Measurements from ENCODE around the gene HS3ST4.

The HS3ST4 gene

DNA sequence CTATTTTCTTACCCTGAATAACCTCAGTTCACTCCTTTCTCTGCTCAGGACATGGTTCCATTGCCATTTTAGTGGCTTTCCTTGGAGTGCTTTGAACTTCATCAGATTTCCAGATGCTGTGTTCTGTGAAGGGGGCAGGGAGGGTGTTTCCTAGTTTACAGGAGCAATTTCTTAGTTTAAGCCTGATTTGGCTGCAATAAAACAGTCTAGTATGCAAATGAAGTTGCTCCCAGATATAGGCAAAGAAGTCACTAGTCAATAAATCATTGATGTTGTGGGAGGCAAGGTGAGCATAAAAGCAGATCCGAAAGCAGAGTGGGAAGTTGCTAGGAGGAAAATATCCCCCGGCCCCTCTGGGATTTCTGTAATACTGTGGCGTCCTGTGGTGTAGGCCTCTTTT, 202.3 kb downstream of the HS3ST4 start:
- no peak overlapping the region for H3K4me3 ChIP-seq (ENCODE audit: control insufficient read depth, low read depth, low read length)
- no peak for DNase-seq (ENCODE audit: low read depth)
- TF ChIP-seq, protein P1, sequence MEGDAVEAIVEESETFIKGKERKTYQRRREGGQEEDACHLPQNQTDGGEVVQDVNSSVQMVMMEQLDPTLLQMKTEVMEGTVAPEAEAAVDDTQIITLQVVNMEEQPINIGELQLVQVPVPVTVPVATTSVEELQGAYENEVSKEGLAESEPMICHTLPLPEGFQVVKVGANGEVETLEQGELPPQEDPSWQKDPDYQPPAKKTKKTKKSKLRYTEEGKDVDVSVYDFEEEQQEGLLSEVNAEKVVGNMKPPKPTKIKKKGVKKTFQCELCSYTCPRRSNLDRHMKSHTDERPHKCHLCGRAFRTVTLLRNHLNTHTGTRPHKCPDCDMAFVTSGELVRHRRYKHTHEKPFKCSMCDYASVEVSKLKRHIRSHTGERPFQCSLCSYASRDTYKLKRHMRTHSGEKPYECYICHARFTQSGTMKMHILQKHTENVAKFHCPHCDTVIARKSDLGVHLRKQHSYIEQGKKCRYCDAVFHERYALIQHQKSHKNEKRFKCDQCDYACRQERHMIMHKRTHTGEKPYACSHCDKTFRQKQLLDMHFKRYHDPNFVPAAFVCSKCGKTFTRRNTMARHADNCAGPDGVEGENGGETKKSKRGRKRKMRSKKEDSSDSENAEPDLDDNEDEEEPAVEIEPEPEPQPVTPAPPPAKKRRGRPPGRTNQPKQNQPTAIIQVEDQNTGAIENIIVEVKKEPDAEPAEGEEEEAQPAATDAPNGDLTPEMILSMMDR (IDR thresholded peaks at IDR 0.05; ENCODE audit: control insufficient read depth, insufficient read depth, low read depth, low read length, missing control alignments), result no peak

DNA sequence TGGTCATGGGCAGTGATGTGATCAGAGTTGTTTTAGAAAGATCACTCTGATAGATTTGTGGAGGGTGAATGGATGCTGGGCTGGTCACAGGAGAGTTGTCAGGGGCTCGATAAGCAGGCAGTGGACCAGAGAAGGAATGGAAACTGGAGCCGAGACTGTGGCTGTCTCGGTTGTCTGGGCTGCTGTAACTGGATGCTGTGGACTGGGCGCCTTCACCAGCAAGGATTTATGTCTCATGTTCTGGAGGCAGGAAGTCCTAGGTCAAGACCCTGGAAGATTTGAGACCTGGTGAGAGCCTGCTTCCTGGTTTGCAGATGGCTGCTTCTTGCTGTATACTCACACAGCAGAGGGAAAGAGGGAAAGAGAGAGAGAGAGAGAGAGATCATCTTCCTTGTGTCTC, 203.6 kb downstream of the HS3ST4 start:
- TF ChIP-seq, protein P1 (IDR thresholded peaks at IDR 0.05; ENCODE audit: control insufficient read depth, insufficient read depth, low read depth, low read length, missing control alignments), result no peak
- DNase-seq (ENCODE audit: low read depth), result no peak
- H3K4me3 ChIP-seq (ENCODE audit: control insufficient read depth, low read depth, low read length), result no peak overlapping the region

DNA sequence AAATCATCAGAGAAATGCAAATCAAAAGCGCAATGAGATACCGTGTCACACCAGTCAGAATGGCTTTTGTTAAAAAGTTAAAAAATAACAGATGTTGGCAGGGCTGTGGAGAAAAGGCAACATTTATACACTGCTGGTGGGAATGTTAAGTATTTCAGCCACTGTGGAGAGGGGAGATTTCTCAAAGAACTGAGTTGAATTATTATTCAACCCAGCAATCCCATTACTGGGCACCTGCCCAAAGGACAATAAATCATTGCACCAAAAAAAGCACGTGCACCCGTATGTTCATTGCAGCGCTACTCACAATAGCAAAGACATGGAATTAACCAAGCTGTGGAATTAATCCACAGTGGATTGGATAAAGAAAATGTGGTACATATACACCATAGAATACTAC, 204.7 kb downstream of the HS3ST4 start:
- TF ChIP-seq, protein P1 (IDR thresholded peaks at IDR 0.05; ENCODE audit: control insufficient read depth, insufficient read depth, low read depth, low read length, missing control alignments), result no peak
- no peak for DNase-seq (ENCODE audit: low read depth)
- H3K4me3 ChIP-seq (ENCODE audit: control insufficient read depth, low read depth, low read length), result no peak overlapping the region

DNA sequence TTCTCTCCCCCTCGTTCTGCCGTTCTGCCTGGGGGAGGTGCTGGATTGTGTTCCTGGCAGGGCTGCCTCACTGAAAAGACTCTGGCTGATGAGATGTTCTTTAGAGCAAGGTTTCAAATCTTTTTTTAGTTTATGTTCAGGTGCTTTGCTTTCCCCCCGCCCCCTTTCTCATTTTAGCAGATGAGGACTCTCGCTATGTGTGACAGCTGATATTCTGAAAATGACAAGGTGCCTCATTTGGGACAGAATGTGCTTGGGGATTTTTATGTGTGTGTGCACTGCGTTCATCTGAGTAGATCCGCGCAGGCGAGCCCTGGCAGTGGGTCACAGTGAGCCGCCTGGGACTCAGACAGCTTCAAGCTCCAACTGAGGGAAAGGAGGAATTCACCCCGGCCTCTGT, 205.9 kb downstream of the HS3ST4 start:
- DNase-seq (ENCODE audit: low read depth), result no peak
- TF ChIP-seq, protein P1 (IDR thresholded peaks at IDR 0.05; ENCODE audit: control insufficient read depth, insufficient read depth, low read depth, low read length, missing control alignments), result no peak
- no peak overlapping the region for H3K4me3 ChIP-seq (ENCODE audit: control insufficient read depth, low read depth, low read length)

DNA sequence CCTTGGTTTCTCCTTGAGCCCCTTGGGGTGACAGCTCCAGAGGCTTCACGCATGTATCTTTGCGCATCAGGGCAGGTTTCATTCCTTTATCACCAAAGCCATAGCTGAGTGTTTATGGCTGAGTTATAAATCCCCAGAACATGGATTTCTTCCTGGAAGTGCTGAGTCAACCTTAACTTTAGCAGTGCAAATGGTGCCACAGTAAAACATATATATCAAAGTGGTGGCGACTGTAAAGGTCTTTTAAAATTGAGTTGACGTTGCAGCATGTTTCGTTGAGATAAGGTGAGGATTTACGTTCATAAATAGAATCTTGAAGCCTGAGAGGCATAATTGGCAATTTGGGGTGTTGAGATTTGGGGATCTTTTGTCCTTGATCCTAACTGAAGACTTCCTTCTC, 214.1 kb downstream of the HS3ST4 start:
- TF ChIP-seq, protein P1 (IDR thresholded peaks at IDR 0.05; ENCODE audit: control insufficient read depth, insufficient read depth, low read depth, low read length, missing control alignments), result no peak
- no peak for DNase-seq (ENCODE audit: low read depth)
- H3K4me3 ChIP-seq (ENCODE audit: control insufficient read depth, low read depth, low read length), result no peak overlapping the region

DNA sequence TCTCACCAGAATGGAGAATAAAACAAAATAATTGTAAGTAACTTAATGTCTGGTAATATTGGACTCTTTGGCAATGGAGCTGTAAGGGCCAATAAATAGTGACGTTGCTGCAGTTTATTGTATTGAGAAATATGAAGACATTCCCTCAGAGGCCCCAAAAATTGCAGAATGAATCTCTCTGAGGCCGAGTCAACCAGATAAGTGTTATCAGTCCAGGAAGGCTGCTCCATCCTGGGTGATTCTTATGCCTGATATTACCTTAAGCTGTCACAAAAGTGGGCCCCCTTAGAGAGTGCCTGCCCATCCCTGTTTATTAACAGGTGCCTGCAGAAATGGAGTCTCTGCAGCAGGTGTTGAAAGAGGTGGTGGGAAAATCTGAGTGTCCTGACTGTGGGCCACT, 219.2 kb downstream of the HS3ST4 start:
- TF ChIP-seq, protein P1 (IDR thresholded peaks at IDR 0.05; ENCODE audit: control insufficient read depth, insufficient read depth, low read depth, low read length, missing control alignments), result no peak
- no peak for DNase-seq (ENCODE audit: low read depth)
- H3K4me3 ChIP-seq (ENCODE audit: control insufficient read depth, low read depth, low read length), result no peak overlapping the region

DNA sequence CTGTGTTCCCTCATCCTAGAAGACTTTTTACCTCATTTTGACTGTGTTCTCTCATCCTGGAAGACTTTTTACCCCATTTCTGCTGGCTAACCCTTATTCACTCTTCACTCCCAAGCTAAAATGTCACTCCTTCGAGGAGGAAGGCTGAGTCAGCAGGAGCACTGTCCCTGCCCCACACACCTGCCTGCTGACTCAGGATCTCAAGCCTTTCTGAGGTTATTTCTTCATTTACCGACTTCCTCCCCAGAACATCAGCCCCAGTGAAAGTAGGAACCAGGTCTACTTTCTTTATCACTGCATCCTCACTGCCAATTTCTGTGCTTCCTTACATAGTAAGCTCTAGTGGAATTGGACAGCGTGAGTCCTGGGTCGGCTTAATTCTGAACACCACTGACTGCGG, 220.6 kb downstream of the HS3ST4 start:
- H3K4me3 ChIP-seq (ENCODE audit: control insufficient read depth, low read depth, low read length), result no peak overlapping the region
- TF ChIP-seq, protein P1 (IDR thresholded peaks at IDR 0.05; ENCODE audit: control insufficient read depth, insufficient read depth, low read depth, low read length, missing control alignments), result no peak
- DNase-seq (ENCODE audit: low read depth), result no peak
